LNCaP clone FGC (cell line): Measurements from ENCODE around the gene PRKG1.
"Not testable (repeated sequence)": the region's sequence is repeated elsewhere in the genome, so short reads cannot be mapped to it uniquely, and the experiment has no call there.

Source experiments
- DNase-seq: peaks from one replicate; pipeline ENCODE4 v3.0.0-alpha.2; 2011; ENCODE audit warnings: low read depth
- H3K4me3 ChIP-seq: 2 replicates; pipeline ENCODE4 v1.5.1; 2011; ENCODE audit warnings: mild to moderate bottlenecking, low read depth, low read length, control low read depth
- CTCF ChIP-seq: IDR thresholded peaks from 2 replicates; pipeline ENCODE4 v1.5.1; 2012; ENCODE audit warnings: mild to moderate bottlenecking; ENCODE audit not compliant: control insufficient read depth, insufficient read depth; ENCODE audit errors: extremely low read depth

Gene PRKG1

GRCh38 chr10:52185256-52185655 lies 1111.0 kb downstream of the PRKG1 start:
- no peak overlapping the region for H3K4me3 ChIP-seq
- no peak for DNase-seq
- TF ChIP-seq CTCF = no peak

DNA sequence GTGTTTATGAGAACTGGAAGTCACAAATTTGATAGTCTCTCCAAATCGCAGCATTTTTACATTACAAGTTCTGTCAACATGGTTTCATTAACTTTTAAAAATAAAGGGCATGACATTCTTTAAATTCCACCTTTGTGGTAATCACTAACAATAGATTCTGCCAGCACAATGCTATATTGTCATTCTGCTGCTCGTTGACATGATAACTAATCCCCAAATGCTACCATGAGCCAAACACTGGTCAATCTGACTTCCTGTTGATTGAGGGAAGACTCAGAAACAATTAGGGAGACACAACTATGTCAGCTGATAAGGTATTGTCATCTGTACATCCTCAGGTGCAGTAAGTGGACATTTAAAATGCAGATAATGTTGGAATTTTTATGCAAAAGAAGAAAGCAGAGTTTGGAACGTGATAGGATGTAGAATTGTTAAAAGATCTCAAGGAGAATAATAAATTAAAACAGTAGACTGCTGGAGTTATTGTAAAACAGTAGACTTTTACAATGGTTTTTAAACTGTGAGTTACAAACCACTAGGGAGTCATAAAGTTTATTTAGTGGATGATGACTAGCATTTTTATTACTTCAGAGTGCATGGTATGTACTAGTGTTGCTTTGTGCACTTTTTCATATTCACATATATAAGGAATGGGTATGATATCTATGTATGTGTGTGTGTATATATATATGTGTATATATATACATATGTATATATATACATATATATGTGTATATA lies 1113.4 kb downstream of the PRKG1 start:
- H3K4me3 ChIP-seq = no peak overlapping the region
- DNase-seq = no peak

DNA sequence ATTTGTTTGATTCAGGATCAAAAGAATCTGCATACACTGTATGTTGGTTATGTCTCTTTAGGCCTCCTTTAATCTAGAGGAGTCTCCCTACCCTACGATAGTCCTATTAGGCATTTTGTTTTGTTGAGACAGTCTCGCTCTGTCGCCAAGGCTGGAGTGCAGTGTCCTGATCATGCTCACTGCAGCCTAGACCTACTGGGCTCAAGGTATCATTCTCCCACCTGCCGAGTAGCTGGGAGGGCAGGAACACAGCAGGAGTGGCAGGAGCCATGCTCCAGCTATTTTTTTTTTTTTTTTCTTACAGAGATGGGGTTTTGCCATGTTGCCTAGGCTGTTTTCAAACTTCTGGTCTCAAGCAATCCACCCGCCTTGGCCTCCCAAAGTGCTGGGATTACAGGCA lies 1116.8 kb downstream of the PRKG1 start:
- TF ChIP-seq CTCF = no peak
- DNase-seq = no peak
- H3K4me3 ChIP-seq = no peak overlapping the region

More for the DNA sequence above, 1113.4 kb downstream of the PRKG1 start:
- TF ChIP-seq CTCF = no peak

DNA sequence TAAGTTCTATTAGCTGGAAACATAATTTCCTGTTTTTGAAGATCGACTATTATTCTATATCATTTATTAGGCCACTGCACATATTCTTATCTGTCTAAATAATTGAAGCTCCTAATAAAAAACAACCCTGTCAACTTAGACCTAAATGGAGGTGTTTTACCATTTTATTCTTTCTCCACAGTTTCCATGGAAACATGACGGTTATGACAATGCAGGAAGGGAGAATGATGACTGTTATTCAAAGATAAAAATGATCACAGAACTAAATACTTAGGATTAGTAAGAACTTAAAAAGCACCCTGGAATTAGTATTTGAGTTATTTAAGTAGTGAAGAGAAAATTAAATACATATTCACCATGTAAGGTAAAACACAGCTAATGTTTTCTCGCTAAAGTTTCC lies 1119.9 kb downstream of the PRKG1 start:
- DNase-seq = no peak
- H3K4me3 ChIP-seq = no peak overlapping the region
- TF ChIP-seq CTCF = no peak

DNA sequence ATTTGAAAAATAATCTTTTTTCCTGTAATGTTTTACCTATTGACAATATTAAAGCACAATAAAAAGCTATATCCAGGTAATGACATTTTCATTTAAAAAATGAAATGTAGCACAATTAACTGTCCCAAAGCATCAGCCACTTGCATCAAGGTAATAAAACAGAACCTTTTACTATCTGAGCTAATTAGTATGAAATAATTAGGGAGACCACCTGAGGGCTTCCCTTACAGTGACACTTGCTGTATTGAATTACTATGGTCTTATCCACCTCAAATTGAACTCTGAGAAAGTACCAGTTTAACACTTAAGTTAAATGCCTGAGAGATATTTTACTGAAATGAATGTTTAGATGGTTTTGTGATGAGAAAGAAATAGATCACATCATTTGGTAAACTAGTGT lies 1120.4 kb downstream of the PRKG1 start:
- DNase-seq = no peak
- TF ChIP-seq CTCF = no peak
- no peak overlapping the region for H3K4me3 ChIP-seq

DNA sequence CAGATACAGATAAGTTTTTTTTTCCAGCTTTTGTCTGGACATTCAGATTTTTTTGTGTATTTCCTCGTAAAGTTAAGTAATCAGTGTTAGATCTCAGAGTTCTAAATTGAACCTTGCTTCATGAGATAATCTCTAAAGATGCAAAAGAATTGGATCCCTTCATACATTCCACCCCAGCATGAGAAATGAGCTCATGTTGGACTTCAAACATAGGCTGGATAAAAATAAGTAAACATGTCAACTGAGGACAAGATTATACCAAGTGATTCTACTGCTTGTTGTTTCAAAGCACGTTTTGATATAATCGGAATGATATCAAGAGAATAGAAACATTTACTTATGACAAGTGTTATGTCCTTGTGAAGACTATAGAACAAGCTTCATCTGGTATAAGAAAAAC lies 1122.8 kb downstream of the PRKG1 start:
- TF ChIP-seq CTCF = no peak
- no peak overlapping the region for H3K4me3 ChIP-seq
- no peak for DNase-seq

GRCh38 chr10:52198540-52198939 lies 1124.3 kb downstream of the PRKG1 start:
- DNase-seq = no peak
- H3K4me3 ChIP-seq = no peak overlapping the region
- TF ChIP-seq CTCF = no peak

GRCh38 chr10:52204906-52205305 lies 1130.6 kb downstream of the PRKG1 start:
- H3K4me3 ChIP-seq, DNase-seq: not testable (repeated sequence)
